CD8-positive, alpha-beta memory T cell (primary cell): ENCODE measurements around the gene TPRG1L. TPM values are rescaled to one million over a fixed set of nuclear protein-coding genes. Genes with fewer than 3 reads are reported as not detected.
A peak's percentile ranks its signal among the peaks of the same experiment; 100 is the strongest.
"Not testable (repeated sequence)": the region's sequence is repeated elsewhere in the genome, so short reads cannot be mapped to it uniquely, and the experiment has no call there.

Source experiments
- CTCF ChIA-PET: fragments of 350-600 bp; sonication (Branson Sonifier 250); formaldehyde crosslinking; loops from one replicate; lab custom pipeline; 2021; ENCODE audit warnings: antibody characterized with exemption; lab: Charles Lee
- POLR2A ChIA-PET: fragments of 350-600 bp; sonication (Branson Sonifier 250); formaldehyde crosslinking; loops from one replicate; lab custom pipeline; 2021; ENCODE audit warnings: antibody characterized with exemption; lab: Charles Lee
- DNase-seq, 5 donors: peaks; one replicate each; pipeline versions ENCODE4 v3.0.0 to v3.0.0-alpha.2; 2020 to 2022; ENCODE audit warnings: mixed read lengths in 1 of 5
- H3K27ac ChIP-seq: one replicate; pipeline ENCODE4 v1.7.0; 2013; ENCODE audit warnings: low read depth, mild to moderate bottlenecking, low read length, moderate library complexity
- H3K27me3 ChIP-seq: 2 replicates; pipeline ENCODE4 v1.7.0; 2013; ENCODE audit warnings: low read length, mild to moderate bottlenecking; ENCODE audit not compliant: insufficient read depth, poor library complexity, severe bottlenecking
- H3K36me3 ChIP-seq: 2 replicates; pipeline ENCODE4 v1.7.0; 2013; ENCODE audit warnings: mild to moderate bottlenecking, low read length, moderate library complexity; ENCODE audit not compliant: insufficient read depth
- H3K4me1 ChIP-seq: 2 replicates; pipeline ENCODE4 v1.7.0; 2013; ENCODE audit warnings: mild to moderate bottlenecking, low read length, moderate library complexity; ENCODE audit not compliant: insufficient read depth
- H3K4me3 ChIP-seq: 2 replicates; pipeline ENCODE4 v1.7.0; 2013; ENCODE audit warnings: mild to moderate bottlenecking, low read length
- H3K9me3 ChIP-seq: 2 replicates; pipeline ENCODE4 v1.7.0; 2013; ENCODE audit warnings: mild to moderate bottlenecking, low read length
- H3K27ac Mint-ChIP-seq, 8 donors: one replicate each; pipeline ENCODE4 v1.8.0; 2020 to 2021; ENCODE audit warnings: mixed read lengths in 8 of 8, mild to moderate bottlenecking in 6 of 8, inconsistent platforms in 3 of 8, moderate library complexity in 3 of 8
- H3K27me3 Mint-ChIP-seq, 2 donors: one replicate each; pipeline ENCODE4 v1.8.0; 2020 to 2021; ENCODE audit warnings: mixed read lengths in 2 of 2, mild to moderate bottlenecking in 1 of 2, moderate library complexity in 1 of 2
- H3K36me3 Mint-ChIP-seq, 3 donors: one replicate each; pipeline ENCODE4 v1.8.0; 2020 to 2021; ENCODE audit warnings: mixed read lengths in 3 of 3, inconsistent platforms in 1 of 3, mild to moderate bottlenecking in 1 of 3
- H3K4me1 Mint-ChIP-seq, 3 donors: one replicate each; pipeline ENCODE4 v1.8.0; 2020 to 2021; ENCODE audit warnings: mixed read lengths in 3 of 3, inconsistent platforms in 1 of 3, mild to moderate bottlenecking in 1 of 3
- H3K4me3 Mint-ChIP-seq, 7 donors: one replicate each; pipeline ENCODE4 v1.8.0; 2020 to 2021; ENCODE audit warnings: mixed read lengths in 7 of 7, mild to moderate bottlenecking in 6 of 7, moderate library complexity in 4 of 7, inconsistent platforms in 2 of 7
- H3K9me3 Mint-ChIP-seq, 5 donors: one replicate each; pipeline ENCODE4 v1.8.0; 2020 to 2022; ENCODE audit warnings: mixed read lengths in 5 of 5, mild to moderate bottlenecking in 3 of 5, moderate library complexity in 2 of 5, inconsistent platforms in 1 of 5
- polyA plus RNA-seq: library from polyadenylated mRNA; unstranded; fragments of 300-500 nt; fragmentation: Illumina TruSeq; gene quantifications from one replicate; pipeline ENCODE4 v1.2.3, GENCODE V29; 2021
- total RNA-seq, 2 experiments: library from RNA; stranded (reverse); gene quantifications; one replicate each; pipeline ENCODE4 v1.2.3, GENCODE V29; 2021

Gene TPRG1L
- total and polyA plus RNA-seq, 3 experiments from 2014 or later: 18.9 to 47.7 (median 21.1) TPM

DNA sequence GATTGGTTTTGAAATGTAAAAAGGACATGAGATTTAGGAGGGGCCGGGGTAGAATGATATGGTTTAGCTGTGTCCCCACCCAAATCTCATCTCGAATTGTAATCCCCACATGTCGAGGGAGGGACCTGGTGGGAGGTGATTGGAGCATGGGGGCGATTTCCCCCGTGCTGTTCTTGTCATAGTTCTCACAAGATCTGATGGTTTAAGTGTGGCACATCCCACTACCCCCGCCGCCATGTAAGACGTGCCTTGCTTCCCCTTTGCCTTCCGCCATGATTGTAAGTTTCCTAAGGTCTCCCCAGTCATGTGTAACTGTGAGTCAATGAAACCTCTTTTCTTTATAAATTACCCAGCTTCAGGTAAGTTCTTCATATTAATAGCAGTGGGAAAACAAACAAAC, 2.7 kb upstream of the TPRG1L start:
- Mint-ChIP-seq H3K4me1 (peaks cover 47 to 60% (median 47%) of the 10 kb centered on the region in 3 donors), H3K4me3 (peak overlapping the region in 6 of 7 donors; percentile 37 to 97 (median 80)), H3K27ac (peak overlapping the region; percentile 41 to 97 (median 82)), H3K36me3 (peaks cover 0 to 18% (median 3%) of the 10 kb centered on the region in 3 donors)
- H3K4me3 ChIP-seq, POLR2A ChIA-PET, H3K9me3 ChIP-seq, H3K27me3 Mint-ChIP-seq, H3K36me3 ChIP-seq, H3K27me3 ChIP-seq, H3K27ac ChIP-seq, H3K9me3 Mint-ChIP-seq, DNase-seq: not testable (repeated sequence)
- peaks cover 29% of the 10 kb centered on the region for H3K4me1 ChIP-seq
- CTCF ChIA-PET: interaction anchor here (0.7 to 4.0 kb wide), 7 partner anchors 7 to 169 kb away, joined by 3 to 47 read pairs (median 15); no protein-coding TSS in a partner anchor

DNA sequence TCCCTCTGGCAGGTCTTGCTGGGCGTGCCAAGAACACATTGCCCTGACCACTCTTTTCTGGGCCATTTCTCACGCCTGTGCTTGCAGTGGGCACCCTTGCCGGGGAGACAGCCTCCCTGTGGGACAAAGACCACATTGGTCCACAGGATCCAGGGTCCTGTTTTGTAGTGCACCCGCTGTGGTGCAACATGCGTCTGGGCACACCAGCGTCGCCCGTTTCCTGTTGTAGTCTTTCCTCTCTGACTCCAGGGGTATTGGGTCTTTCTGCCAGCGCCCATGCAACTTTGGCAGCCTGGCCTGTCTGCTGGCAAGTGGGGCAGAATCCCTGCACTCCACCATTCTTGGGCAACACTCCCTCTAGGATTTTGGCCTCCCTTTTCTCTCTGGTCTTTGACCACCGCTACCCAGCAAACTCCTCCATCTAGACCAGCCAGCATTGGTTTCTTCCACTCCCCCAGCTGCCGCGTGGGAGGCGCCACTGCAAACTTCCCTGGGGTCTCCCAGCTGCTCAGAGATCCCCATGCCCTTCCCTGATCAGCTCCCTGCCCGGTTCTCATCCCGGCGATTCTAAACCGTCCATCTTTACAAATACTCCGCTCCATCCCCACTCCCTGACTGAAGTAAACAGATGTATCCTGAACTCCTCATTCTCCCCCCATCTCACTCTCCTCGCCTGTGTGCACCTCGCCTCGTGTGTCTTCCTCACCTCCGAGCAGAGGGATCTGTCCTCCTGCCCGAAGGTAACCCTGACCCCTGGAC, 1.2 kb upstream of the TPRG1L start:
- H3K36me3 ChIP-seq: peaks cover 14% of the 10 kb centered on the region
- peak overlapping the region; percentile 84 for H3K27ac ChIP-seq
- peak overlapping the region; percentile 93 for H3K4me3 ChIP-seq
- H3K27ac Mint-ChIP-seq: peak overlapping the region; percentile 55 to 97 (median 94)
- ChIA-PET POLR2A (interaction anchor here (0.6 kb wide), 1 partner anchor 278 kb away, joined by 3 read pairs; no protein-coding TSS in a partner anchor), CTCF (interaction anchor here (1.0 to 1.2 kb wide), 2 partner anchors 15 to 171 kb away, joined by 3 to 4 read pairs; no protein-coding TSS in a partner anchor)
- peak overlapping the region; percentile 93 to 99 (median 96) for H3K4me3 Mint-ChIP-seq
- DNase-seq: no peak
- peaks cover 0 to 1% of the 10 kb centered on the region in 2 donors for H3K27me3 Mint-ChIP-seq
- H3K4me1 Mint-ChIP-seq: peaks cover 47 to 60% (median 47%) of the 10 kb centered on the region in 3 donors
- H3K9me3 Mint-ChIP-seq: no peaks in the 10 kb centered on the region
- peaks cover 0 to 32% (median 3%) of the 10 kb centered on the region in 3 donors for H3K36me3 Mint-ChIP-seq
- peaks cover 29% of the 10 kb centered on the region for H3K4me1 ChIP-seq
- H3K9me3 ChIP-seq: no peaks in the 10 kb centered on the region
- no peaks in the 10 kb centered on the region for H3K27me3 ChIP-seq

DNA sequence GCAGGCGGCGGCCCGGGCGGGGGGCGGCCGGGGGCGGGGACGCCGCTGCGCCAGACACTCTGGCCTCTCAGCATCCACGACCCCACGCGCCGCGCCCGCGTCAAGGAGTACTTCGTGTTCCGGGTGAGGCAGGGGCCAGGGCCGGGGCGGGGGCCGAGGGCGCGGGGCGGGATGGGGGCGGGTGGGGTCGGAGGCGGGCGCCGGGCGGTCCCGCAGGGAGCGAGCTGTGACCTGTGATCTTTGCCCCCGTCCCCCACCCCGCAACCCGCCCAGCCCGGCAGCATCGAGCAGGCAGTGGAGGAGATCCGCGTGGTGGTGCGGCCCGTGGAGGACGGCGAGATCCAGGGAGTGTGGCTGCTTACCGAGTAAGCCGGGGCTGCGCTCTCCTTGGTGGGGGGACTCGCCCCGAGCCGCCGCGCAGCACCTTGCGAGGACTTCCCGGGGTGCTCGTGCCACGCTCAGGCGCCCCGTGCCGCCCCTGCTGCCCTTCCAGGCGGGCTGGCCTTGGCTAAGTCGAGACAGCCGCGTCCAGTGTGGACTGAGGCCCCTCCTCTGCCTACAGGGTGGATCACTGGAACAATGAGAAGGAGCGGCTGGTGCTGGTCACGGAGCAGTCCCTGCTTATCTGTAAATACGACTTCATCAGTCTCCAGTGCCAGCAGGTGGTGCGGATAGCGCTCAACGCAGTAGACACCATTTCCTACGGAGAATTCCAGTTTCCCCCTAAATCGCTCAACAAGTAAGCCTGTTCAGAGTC, 514 bp downstream of the TPRG1L start:
- Histone ChIP-seq H3K27me3 (no peaks in the 10 kb centered on the region), H3K27ac (peak overlapping the region; percentile 84), H3K4me3 (peak overlapping the region; percentile 74), H3K9me3 (no peaks in the 10 kb centered on the region), H3K4me1 (peaks cover 29% of the 10 kb centered on the region), H3K36me3 (peaks cover 30% of the 10 kb centered on the region)
- Mint-ChIP-seq H3K4me1 (peaks cover 35 to 54% (median 41%) of the 10 kb centered on the region in 3 donors), H3K9me3 (no peaks in the 10 kb centered on the region), H3K4me3 (peak overlapping the region; percentile 93 to 99 (median 96)), H3K27ac (peak overlapping the region; percentile 47 to 97 (median 92)), H3K27me3 (peaks cover 0 to 1% of the 10 kb centered on the region in 2 donors), H3K36me3 (peaks cover 0 to 49% (median 5%) of the 10 kb centered on the region in 3 donors)
- DNase-seq: peak in 1 of 5 donors; percentile 51
- CTCF ChIA-PET: interaction anchor here (1.1 kb wide), 1 partner anchor 172 kb away, joined by 3 read pairs; no protein-coding TSS in a partner anchor
- POLR2A ChIA-PET: interaction anchor here (0.5 to 0.8 kb wide), 2 partner anchors 95 to 137 kb away, joined by 3 read pairs; no protein-coding TSS in a partner anchor

DNA sequence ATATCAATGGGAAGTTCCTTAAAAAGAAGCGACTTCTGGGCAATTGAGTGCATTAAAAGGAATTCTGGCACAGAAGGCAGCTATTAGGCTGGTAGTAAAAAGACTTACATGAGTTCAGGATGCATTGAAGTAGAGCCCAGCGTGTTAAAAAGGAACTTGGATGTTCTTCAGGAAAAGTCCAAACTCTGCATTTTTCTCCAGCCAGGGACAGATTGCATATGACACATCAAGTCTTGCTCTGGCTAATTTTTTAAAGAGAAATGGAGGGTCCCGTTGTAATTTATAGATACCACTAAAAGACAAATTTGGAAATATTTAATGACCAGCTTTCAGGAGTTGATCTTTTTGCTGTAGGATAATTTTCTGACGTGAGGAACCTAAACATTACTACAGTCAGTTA, 1.2 kb downstream of the TPRG1L start:
- DNase-seq: no peak
- H3K27me3 ChIP-seq: no peaks in the 10 kb centered on the region
- H3K36me3 ChIP-seq: peaks cover 30% of the 10 kb centered on the region
- Mint-ChIP-seq H3K9me3 (no peaks in the 10 kb centered on the region), H3K27ac (peak overlapping the region; percentile 47 to 93 (median 84)), H3K4me3 (peak overlapping the region; percentile 78 to 99 (median 96)), H3K27me3 (peaks cover 0 to 1% of the 10 kb centered on the region in 2 donors), H3K36me3 (peaks cover 0 to 55% (median 5%) of the 10 kb centered on the region in 3 donors), H3K4me1 (peaks cover 30 to 47% (median 38%) of the 10 kb centered on the region in 3 donors)
- no peak overlapping the region for H3K27ac ChIP-seq
- peak overlapping the region; percentile 74 for H3K4me3 ChIP-seq
- no peaks in the 10 kb centered on the region for H3K9me3 ChIP-seq
- H3K4me1 ChIP-seq: peaks cover 25% of the 10 kb centered on the region
- CTCF ChIA-PET: interaction anchor here (1.1 to 1.4 kb wide), 2 partner anchors 135 to 173 kb away, joined by 3 to 5 read pairs; no protein-coding TSS in a partner anchor
- POLR2A ChIA-PET: interaction anchor here (0.5 to 0.8 kb wide), 2 partner anchors 95 to 138 kb away, joined by 3 read pairs; no protein-coding TSS in a partner anchor

DNA sequence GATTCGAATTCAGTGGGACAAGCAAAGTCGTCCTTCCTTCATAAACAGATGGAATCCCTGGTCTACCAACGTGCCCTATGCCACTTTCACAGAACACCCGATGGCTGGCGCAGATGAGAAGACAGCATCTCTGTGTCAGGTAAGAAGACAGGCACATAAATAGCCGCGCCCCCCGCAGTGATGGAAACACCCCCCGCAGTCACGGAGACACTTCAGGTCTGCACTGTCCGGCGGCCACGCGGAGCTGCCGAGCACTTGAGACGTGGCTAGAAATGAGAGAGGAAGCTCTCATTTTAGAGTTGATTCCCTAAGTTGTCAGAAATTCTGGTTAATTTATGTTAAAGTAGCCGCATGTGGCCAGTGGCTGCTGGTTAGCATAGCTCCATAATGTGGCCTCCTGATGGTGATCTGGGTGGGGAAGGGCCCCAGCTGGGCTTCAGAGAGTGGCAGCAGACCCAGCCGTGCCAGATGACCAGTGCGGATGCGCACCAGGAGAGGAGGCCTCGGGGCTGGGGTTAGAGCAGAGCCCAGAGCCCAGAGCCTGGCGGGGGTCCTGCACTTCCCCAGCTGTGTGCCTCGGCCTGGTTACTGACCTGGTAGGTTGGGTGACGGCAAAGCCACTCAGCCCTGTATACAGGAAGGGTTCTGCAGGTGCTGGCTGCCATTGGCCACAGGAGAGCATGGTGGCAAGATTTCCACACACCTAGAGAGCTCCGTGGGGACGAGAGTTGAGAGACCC, 2.9 kb downstream of the TPRG1L start:
- DNase-seq: no peak
- CTCF ChIA-PET: interaction anchor here (6.0 kb wide), 1 partner anchor 8 kb away, joined by 36 read pairs; no protein-coding TSS in a partner anchor
- Histone ChIP-seq H3K36me3 (peaks cover 34% of the 10 kb centered on the region), H3K27me3 (no peaks in the 10 kb centered on the region), H3K4me3 (no peak overlapping the region), H3K9me3 (no peaks in the 10 kb centered on the region), H3K4me1 (peaks cover 24% of the 10 kb centered on the region), H3K27ac (no peak overlapping the region)
- Mint-ChIP-seq H3K27me3 (peaks cover 0 to 1% of the 10 kb centered on the region in 2 donors), H3K9me3 (no peaks in the 10 kb centered on the region), H3K4me1 (peaks cover 23 to 31% (median 24%) of the 10 kb centered on the region in 3 donors), H3K36me3 (peaks cover 0 to 58% (median 2%) of the 10 kb centered on the region in 3 donors), H3K27ac (peak overlapping the region in 1 of 8 donors; percentile 69), H3K4me3 (peak overlapping the region in 1 of 7 donors; percentile 48)
- POLR2A ChIA-PET: no interaction called here

DNA sequence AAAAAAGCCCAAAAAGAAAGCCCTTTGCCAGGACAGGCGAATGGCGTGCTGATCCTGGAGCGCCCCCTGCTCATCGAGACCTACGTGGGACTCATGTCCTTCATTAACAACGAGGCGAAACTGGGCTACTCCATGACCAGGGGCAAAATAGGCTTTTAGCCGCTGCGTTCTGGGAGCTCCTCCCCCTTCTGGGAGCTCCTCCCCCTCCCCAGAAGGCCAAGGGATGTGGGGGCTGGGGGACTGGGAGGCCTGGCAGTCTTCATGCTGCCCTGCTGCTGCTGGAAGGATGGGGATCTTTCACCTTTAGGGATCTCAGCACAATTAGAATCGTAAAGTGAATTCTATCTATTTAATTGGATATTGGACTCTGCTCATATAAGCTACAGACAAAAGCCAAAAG, 3.6 kb downstream of the TPRG1L start:
- no peaks in the 10 kb centered on the region for H3K27me3 ChIP-seq
- Mint-ChIP-seq H3K36me3 (peaks cover 0 to 65% (median 2%) of the 10 kb centered on the region in 3 donors), H3K9me3 (no peaks in the 10 kb centered on the region), H3K27me3 (peaks cover 0 to 1% of the 10 kb centered on the region in 2 donors), H3K4me3 (peak overlapping the region in 2 of 7 donors; percentile 40 to 45), H3K4me1 (peaks cover 16 to 23% (median 16%) of the 10 kb centered on the region in 3 donors), H3K27ac (peak overlapping the region in 3 of 8 donors; percentile 47 to 69 (median 57))
- H3K4me3 ChIP-seq: no peak overlapping the region
- no peak overlapping the region for H3K27ac ChIP-seq
- ChIA-PET POLR2A (no interaction called here), CTCF (interaction anchor here (1.2 to 6.0 kb wide), 2 partner anchors 8 to 175 kb away, joined by 4 to 36 read pairs; no protein-coding TSS in a partner anchor)
- H3K9me3 ChIP-seq: no peaks in the 10 kb centered on the region
- peaks cover 34% of the 10 kb centered on the region for H3K36me3 ChIP-seq
- no peak for DNase-seq
- peaks cover 17% of the 10 kb centered on the region for H3K4me1 ChIP-seq
